GM12873 (cell line): ENCODE results near the gene GALNT2.

ENCODE experiments used
- CTCF ChIP-seq: IDR thresholded peaks from 2 replicates; pipeline ENCODE4 v1.5.1; 2012; ENCODE audit warnings: low read depth, mild to moderate bottlenecking, moderate library complexity, low read length, control low read depth; ENCODE audit not compliant: insufficient read depth; ENCODE audit errors: missing control alignments

GALNT2 gene

GRCh38 chr1:230264342-230264741 lies 197.3 kb downstream of the GALNT2 start:
- no peak for TF ChIP-seq CTCF

DNA sequence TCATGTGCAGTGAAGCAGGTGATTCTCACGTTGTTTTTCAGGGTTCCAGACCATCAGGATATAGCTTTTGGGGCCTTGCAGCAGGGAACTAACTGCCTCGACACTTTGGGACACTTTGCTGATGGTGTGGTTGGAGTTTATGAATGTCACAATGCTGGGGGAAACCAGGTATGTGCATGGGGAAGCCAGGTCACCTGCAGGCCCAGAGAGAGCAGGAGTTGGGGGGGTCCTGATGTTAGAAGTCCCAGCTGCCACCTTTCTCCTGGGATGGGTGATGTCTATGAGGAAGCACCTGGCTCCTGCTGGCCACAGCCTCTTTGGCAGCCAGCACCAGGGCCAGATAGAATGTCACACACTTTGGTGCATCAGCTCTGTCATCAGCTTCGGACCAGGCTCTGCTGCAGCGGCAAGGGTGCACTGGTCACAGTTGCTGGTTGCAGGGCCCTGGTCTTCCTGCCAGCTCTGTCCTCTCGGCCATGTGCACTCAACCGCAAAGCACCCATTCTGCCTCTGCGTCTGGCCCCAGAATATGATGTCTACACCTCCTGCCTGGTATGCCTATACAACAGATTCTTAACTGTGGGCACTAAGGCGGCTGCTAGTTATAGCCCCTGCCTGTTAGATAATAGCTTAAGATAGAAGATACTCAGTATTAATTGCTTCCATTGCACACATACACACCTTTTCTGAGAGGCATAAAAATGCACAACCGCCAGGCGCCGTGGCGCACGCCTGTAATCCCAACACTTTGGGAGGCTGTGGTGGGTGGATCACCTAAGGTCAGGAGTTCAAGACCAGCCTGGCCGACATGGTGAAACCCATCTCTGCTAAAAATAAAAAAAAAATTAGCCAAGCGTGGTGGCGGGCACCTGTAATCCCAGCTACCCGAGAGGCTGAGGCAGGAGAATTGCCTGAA lies 198.4 kb downstream of the GALNT2 start:
- TF ChIP-seq CTCF: no peak

DNA sequence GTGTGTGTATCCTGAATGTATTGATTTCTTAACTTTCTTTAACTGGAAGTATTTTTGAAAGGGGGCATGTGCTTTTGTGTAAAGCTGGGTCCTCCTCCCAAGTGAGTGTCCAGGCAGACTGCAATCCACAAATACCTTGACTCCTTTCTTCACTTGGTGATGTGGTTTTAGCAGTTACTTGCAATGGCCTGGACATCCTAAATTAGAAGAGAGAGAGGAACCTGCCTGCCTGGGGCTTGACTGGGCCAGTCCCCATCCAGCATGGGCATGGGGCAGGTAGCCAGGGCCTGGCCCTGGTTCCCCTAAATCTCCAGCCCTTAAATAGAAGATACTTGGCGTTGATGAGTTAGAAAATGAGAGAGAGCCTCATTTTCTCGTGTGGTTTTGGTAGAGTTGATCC lies 199.4 kb downstream of the GALNT2 start:
- TF ChIP-seq CTCF: no peak

DNA sequence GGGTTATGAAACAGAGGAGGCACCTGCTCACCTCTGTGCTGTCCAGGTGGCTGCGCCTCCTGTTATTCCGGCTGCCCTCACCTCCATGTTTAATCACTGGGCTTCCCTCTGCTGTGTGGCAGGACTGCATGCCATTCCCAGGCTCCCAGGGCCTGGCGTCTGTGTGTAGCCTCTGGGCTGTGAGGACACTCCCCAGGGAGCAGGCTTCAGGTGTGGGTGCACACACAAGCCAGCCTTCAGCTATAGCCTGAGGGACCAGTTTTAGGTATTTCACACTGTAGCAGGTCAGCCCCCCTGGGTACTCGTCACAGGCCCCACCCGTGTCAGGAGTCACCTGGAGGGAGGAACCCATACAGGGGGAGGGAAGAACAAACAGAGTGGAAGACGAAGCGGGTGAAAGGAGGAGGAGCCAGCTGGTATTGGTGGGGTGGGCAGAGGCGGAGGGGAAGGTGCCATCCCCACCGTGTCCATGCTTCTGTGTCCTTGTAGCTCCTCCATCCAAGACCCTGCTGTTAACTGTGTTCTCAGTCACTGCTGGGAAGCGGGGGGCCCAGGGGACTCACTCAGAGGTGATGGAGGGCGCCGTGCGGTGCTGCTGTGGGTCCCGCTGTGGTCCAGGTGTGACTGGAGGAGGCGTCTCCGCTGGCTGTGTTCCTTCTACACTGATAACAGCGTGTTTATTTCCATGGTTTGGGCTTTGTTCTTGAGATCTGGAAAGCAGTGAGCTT lies 200.5 kb downstream of the GALNT2 start:
- no peak for TF ChIP-seq CTCF

DNA sequence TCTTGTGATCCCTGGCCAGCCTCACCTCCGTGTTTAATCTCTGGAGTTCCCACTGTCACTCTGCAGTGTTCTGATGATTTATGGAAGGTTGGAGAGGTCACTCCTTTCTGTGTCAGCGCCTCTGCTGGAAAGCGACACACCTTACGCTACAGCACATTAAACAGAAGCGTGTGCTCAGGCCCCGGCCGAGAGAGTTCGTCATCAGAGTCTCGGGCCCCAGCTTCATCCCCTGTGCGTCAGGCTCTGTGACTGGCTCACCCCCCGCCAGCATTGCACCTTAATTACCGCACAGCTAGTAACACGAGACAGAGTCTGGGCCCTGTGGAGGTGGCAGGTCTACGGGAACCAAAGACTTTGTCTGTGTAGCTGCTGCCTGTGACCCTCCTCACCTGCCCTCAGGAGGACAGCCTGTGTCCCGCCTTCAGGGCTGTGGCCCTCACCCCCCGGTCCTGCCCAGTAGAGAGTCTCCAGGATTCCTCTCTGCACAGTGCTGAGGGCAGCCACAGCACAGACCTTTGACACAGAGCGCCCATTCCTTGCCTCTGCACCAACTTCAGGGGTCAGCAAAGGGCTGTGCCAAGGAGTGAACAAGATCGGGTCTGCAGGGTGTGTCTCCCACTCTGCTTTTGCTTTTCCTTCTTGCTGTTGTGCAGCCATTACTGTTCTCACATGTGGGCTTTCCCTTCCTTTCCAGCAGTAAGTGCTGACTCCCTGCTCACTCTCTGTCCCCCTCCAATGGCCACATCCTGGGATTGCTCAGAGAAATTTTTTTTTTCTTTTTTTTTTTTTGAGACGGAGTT lies 201.5 kb downstream of the GALNT2 start:
- TF ChIP-seq CTCF: peak; percentile 54

- no peak for TF ChIP-seq CTCF
Observed at GRCh38 chr1:230270185-230270558, 203.1 kb downstream of the GALNT2 start.
